K562 (cell line): Measurements from ENCODE around the gene SYNGR4. TPM values are rescaled to one million over a fixed set of nuclear protein-coding genes. Genes with fewer than 3 reads are reported as not detected.

ENCODE experiments used
- ATAC-seq: fragments of 200-7000 bp; cut with Tn5 transposase; 3 replicates; pipeline ENCODE4 v1.9.1; 2020; ENCODE audit warnings: moderate library complexity
- BruUV-seq: library from RNA; stranded (reverse); fragments of 400-500 nt; replicated peaks from 2 replicates; lab custom pipeline; 2021; lab: Mats Ljungman, UMichigan
- CTCF ChIA-PET: fragments of 300-600 bp; formaldehyde crosslinking; extraction: SDS; loops from one replicate; lab custom pipeline; 2021; ENCODE audit warnings: low intra/inter-chr PET ratio; lab: Yijun Ruan, JAX
- POLR2A ChIA-PET: fragments of 300-600, 350-650 bp; sonication (Branson Sonifier 250); formaldehyde crosslinking; extraction: SDS; loops from one replicate; lab custom pipeline; 2021; ENCODE audit warnings: antibody characterized with exemption, inconsistent platforms; lab: Yijun Ruan, JAX
- DNase-seq, 4 experiments: peaks; one replicate each; pipeline versions ENCODE4 v3.0.0 to v3.0.0-alpha.2; 2011 to 2018; ENCODE audit warnings: low spot score in 3 of 4, mixed read lengths in 3 of 4; ENCODE audit errors: extremely low read depth in 1 of 4
- FAIRE-seq: peaks from 2 replicates; lab custom pipeline; 2011; peaks lifted over from hg19 to GRCh38; lab: Jason Lieb, UNC
- H2AFZ ChIP-seq: 2 replicates; pipeline ENCODE4 v1.6.0; 2011; ENCODE audit warnings: low read depth, low read length, control low read depth, inconsistent platforms
- H3K27ac ChIP-seq: fragments of 200-600 bp; 3 replicates; pipeline ENCODE4 v1.8.0; 2011; ENCODE audit warnings: low read depth, mild to moderate bottlenecking, control low read depth, inconsistent platforms, low read length, moderate library complexity, mixed read lengths; ENCODE audit errors: extremely low read depth
- H3K27me3 ChIP-seq, 2 experiments: fragments of 300-600 bp in 1 of 2; 2 replicates in 1 of 2; 3 replicates in 1 of 2; pipeline versions ENCODE4 v1.6.0 to v1.8.0; 2011; ENCODE audit warnings: inconsistent platforms in 2 of 2, low read length in 2 of 2, mild to moderate bottlenecking in 1 of 2, mixed read lengths in 1 of 2, moderate library complexity in 1 of 2; ENCODE audit not compliant: control insufficient read depth in 2 of 2, insufficient read depth in 2 of 2
- H3K36me3 ChIP-seq: fragments of 300-600 bp; 3 replicates; pipeline ENCODE4 v1.8.0; 2011; ENCODE audit warnings: mild to moderate bottlenecking, low read length, inconsistent platforms; ENCODE audit not compliant: control insufficient read depth, insufficient read depth
- H3K4me1 ChIP-seq, 2 experiments: fragments of 200-600 bp in 1 of 2; replicated peaks in 1 of 2; 2 replicates in 1 of 2; 3 replicates in 1 of 2; pipeline versions ENCODE4 v1.5.1 to v1.8.0; 2011; ENCODE audit warnings: inconsistent platforms in 2 of 2, low read length in 2 of 2, mild to moderate bottlenecking in 1 of 2, mixed read lengths in 1 of 2, moderate library complexity in 1 of 2; ENCODE audit not compliant: control insufficient read depth in 2 of 2, insufficient read depth in 2 of 2
- H3K4me2 ChIP-seq: 2 replicates; pipeline ENCODE4 v1.6.1; 2011; ENCODE audit warnings: low read length, control low read depth, inconsistent platforms, mixed read lengths; ENCODE audit not compliant: insufficient read depth
- H3K4me3 ChIP-seq: fragments of 200-600 bp; sonication (generic), shearing (Covaris generic); 2 replicates; pipeline ENCODE4 v1.5.1; 2016; ENCODE audit warnings: control low read depth, inconsistent platforms
- H3K79me2 ChIP-seq: fragments of 200-600 bp; 3 replicates; pipeline ENCODE4 v1.8.0; 2011; ENCODE audit warnings: low read length, inconsistent platforms; ENCODE audit not compliant: control insufficient read depth, insufficient read depth
- H3K9ac ChIP-seq, 2 experiments: 2 replicates each; pipeline versions ENCODE4 v1.6.0 to v1.6.1; 2011; ENCODE audit warnings: low read depth in 2 of 2, low read length in 2 of 2, control low read depth in 1 of 2, inconsistent platforms in 1 of 2, mild to moderate bottlenecking in 1 of 2, mixed read lengths in 1 of 2; ENCODE audit not compliant: insufficient read depth in 1 of 2
- H3K9me1 ChIP-seq: one replicate; pipeline ENCODE4 v1.6.0; 2011; ENCODE audit warnings: inconsistent platforms, mild to moderate bottlenecking, low read length, moderate library complexity; ENCODE audit not compliant: control insufficient read depth, insufficient read depth
- H3K9me3 ChIP-seq: replicated peaks from 2 replicates; pipeline ENCODE4 v1.5.1; 2011; ENCODE audit warnings: low read depth, low read length, inconsistent platforms; ENCODE audit not compliant: control insufficient read depth, insufficient read depth
- H4K20me1 ChIP-seq: replicated peaks from 2 replicates; pipeline ENCODE4 v1.6.1; 2011; ENCODE audit warnings: low read length, inconsistent platforms, mixed read lengths; ENCODE audit not compliant: control insufficient read depth, insufficient read depth
- BHLHE40 ChIP-seq: IDR thresholded peaks from 2 replicates; pipeline ENCODE4 v1.6.1; 2011; ENCODE audit warnings: low read length, improper control_type of control experiment
- NCOA4 ChIP-seq: fragments of 450-650 bp; IDR thresholded peaks from 2 replicates; pipeline ENCODE4 v1.6.1; 2018; ENCODE audit warnings: mild to moderate bottlenecking; ENCODE audit not compliant: partially characterized antibody
- PYGO2 ChIP-seq: fragments of 450-650 bp; IDR thresholded peaks from 2 replicates; pipeline ENCODE4 v1.6.1; 2016; ENCODE audit warnings: mild to moderate bottlenecking, missing genetic modification characterization, moderate library complexity, missing compliant biosample characterization
- TOE1 ChIP-seq, 2 experiments: fragments of 450-650 bp in 1 of 2; sonication (generic) in 1 of 2; formaldehyde crosslinking in 1 of 2; IDR thresholded peaks; 2 replicates each; pipeline versions ENCODE4 v1.7.1 to v1.8.0; 2016 to 2022; ENCODE audit warnings: borderline replicate concordance in 2 of 2, mild to moderate bottlenecking in 2 of 2, antibody characterized with exemption in 1 of 2, inconsistent platforms in 1 of 2, low read depth in 1 of 2, missing genetic modification reagents in 1 of 2, moderate library complexity in 1 of 2
- ZNF354B ChIP-seq: fragments of 250-450 bp; sonication (Bioruptor Pico); IDR thresholded peaks from 2 replicates; pipeline ENCODE4 v1.4.0; 2020
- ZNF436 ChIP-seq: fragments of 250-450, 450-650 bp; sonication (Bioruptor Pico); formaldehyde crosslinking; IDR thresholded peaks from 2 replicates; pipeline ENCODE4 v1.7.0; 2020; ENCODE audit warnings: mild to moderate bottlenecking
- WGBS: fragments of 100-300 bp; shearing (Covaris generic); methylation state at CpG from one replicate; pipeline ENCODE4 v1.1.6; 2016; ENCODE audit warnings: low coverage, mixed read lengths; ENCODE audit not compliant: insufficient coverage; ENCODE audit errors: missing lambda C conversion rate; 5-methylcytosine and 5-hydroxymethylcytosine counted together
- in situ Hi-C: fragments of 300-500 bp; cut with MboI; formaldehyde crosslinking; loops from 4 replicates; pipeline ENCODE4 v1.15.0; 2018; ENCODE audit warnings: inconsistent platforms, mixed read lengths
- intact Hi-C: fragments of 100-400 bp; cut with micrococcal nuclease; formaldehyde crosslinking; loops from 2 replicates; pipeline ENCODE4 v1.14.2; 2022
- polyA plus RNA-seq, 8 experiments: library from polyadenylated mRNA; depleted of rRNA in 4 of 8; stranded (reverse) in 5 of 8; unstranded in 3 of 8; fragments of >200 nt; fragmentation: Nextera tagmentation in 2 of 8; fragmentation: Illumina TruSeq in 1 of 8; extraction: Ambion mirVana in 2 of 8; extraction: Trizol in 1 of 8; gene quantifications; 2 replicates each; pipeline versions ENCODE4 v1.2.1 to v1.2.3, GENCODE V29; 2011 to 2014; ENCODE audit warnings: inconsistent platforms in 1 of 8, missing spikeins in 1 of 8
- total RNA-seq, 7 experiments: library from RNA; depleted of rRNA in 6 of 7; stranded (reverse); fragments of >200 nt in 6 of 7; fragmentation: Illumina TruSeq in 2 of 7; extraction: Trizol in 2 of 7; gene quantifications; 2 replicates each; pipeline versions ENCODE4 v1.2.1 to v1.2.3, GENCODE V29; 2011 to 2021; ENCODE audit warnings: low replicate concordance in 1 of 7
- TF ChIP-seq, protein P1 (sequence below): fragments of 250-450 bp; sonication (Bioruptor Pico); IDR thresholded peaks from 2 replicates; pipeline ENCODE4 v1.4.0; 2020; ENCODE audit warnings: borderline replicate concordance
- TF ChIP-seq, protein P2 (sequence below): sonication (generic); formaldehyde crosslinking; IDR thresholded peaks from 2 replicates; pipeline ENCODE4 v1.8.0; 2022; ENCODE audit warnings: mild to moderate bottlenecking, missing genetic modification reagents

Gene SYNGR4
- total and polyA plus RNA-seq, 9 of the 15 experiments (the other 6 are each of a cell fraction or from before 2014, with no cell fraction given) = 0.07 to 0.14 TPM; not detected in 7

DNA sequence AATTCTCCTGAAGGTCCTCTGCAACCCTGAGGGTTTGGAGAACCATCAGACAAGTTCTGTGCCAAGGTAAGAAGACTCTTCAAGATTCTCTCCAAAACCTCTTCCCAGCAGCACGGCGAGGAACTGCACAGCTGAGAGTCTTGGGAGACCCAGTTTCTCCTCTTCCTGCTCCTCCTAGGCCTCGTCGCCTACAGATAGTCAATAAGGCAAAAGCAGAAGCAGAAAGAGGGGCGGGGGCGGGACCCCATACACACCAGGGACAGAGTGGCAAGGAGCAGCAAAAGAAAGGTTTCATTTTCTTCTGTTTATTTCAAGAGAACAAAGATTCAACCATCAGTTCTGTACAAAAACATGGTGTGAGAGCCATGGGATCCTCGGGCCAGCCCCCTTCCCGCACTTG lies 18.1 kb downstream of the SYNGR4 start:
- intact Hi-C loops (no loop called here), in situ Hi-C loops (no loop called here)
- FAIRE-seq (no peak), DNase-seq (no peak), ATAC-seq (no peak)
- Histone ChIP-seq H3K79me2 (no peaks in the 10 kb centered on the region), H3K4me2 (no peak overlapping the region), H3K27me3 (no peaks in the 10 kb centered on the region), H3K27ac (no peak overlapping the region), H3K36me3 (peaks cover 57% of the 10 kb centered on the region), H2AFZ (no peak overlapping the region), H4K20me1 (no peaks in the 10 kb centered on the region), H3K9me3 (no peaks in the 10 kb centered on the region), H3K9ac (no peak overlapping the region), H3K4me3 (no peak overlapping the region), H3K9me1 (peaks cover 2% of the 10 kb centered on the region), H3K4me1 (no peaks in the 10 kb centered on the region; a peak in 2 of 5 replicates)
- ChIA-PET POLR2A (interaction anchor here (1.9 kb wide), 1 partner anchor 9 kb away, joined by 12 read pairs; the partner anchor contains the start of gene KDELR1), CTCF (no interaction called here)
- no TSS peak for BruUV-seq
- TF ChIP-seq NCOA4 = no peak
- TF ChIP-seq TOE1 (IDR thresholded peaks at IDR 0.05; ENCODE audit: borderline replicate concordance) = no peak
- TF ChIP-seq TOE1 (CRISPR knock-in tag; IDR thresholded peaks at IDR 0.05; ENCODE audit: borderline replicate concordance, low read depth) = no peak
- no peak for TF ChIP-seq ZNF436 (CRISPR knock-in tag)
- TF ChIP-seq, protein P1, sequence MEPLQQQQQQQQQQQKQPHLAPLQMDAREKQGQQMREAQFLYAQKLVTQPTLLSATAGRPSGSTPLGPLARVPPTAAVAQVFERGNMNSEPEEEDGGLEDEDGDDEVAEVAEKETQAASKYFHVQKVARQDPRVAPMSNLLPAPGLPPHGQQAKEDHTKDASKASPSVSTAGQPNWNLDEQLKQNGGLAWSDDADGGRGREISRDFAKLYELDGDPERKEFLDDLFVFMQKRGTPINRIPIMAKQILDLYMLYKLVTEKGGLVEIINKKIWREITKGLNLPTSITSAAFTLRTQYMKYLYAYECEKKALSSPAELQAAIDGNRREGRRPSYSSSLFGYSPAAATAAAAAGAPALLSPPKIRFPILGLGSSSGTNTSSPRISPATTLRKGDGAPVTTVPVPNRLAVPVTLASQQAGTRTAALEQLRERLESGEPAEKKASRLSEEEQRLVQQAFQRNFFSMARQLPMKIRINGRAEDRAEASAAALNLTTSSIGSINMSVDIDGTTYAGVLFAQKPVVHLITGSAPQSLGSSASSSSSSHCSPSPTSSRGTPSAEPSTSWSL = no peak
- no peak for TF ChIP-seq BHLHE40
- TF ChIP-seq ZNF354B (CRISPR knock-in tag) = no peak
- TF ChIP-seq PYGO2 = no peak
- TF ChIP-seq, protein P2, sequence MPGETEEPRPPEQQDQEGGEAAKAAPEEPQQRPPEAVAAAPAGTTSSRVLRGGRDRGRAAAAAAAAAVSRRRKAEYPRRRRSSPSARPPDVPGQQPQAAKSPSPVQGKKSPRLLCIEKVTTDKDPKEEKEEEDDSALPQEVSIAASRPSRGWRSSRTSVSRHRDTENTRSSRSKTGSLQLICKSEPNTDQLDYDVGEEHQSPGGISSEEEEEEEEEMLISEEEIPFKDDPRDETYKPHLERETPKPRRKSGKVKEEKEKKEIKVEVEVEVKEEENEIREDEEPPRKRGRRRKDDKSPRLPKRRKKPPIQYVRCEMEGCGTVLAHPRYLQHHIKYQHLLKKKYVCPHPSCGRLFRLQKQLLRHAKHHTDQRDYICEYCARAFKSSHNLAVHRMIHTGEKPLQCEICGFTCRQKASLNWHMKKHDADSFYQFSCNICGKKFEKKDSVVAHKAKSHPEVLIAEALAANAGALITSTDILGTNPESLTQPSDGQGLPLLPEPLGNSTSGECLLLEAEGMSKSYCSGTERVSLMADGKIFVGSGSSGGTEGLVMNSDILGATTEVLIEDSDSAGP = no peak
- WGBS = 85% methylated on average over 8 of the region's 8 CpGs
